BLaER1 (cell line): ENCODE data around the gene TBC1D2.
"Not testable (repeated sequence)": the region's sequence is repeated elsewhere in the genome, so short reads cannot be mapped to it uniquely, and the experiment has no call there.

Experiments
- H3K27ac ChIP-seq: shearing (Covaris generic); formaldehyde crosslinking; 2 replicates; pipeline ENCODE4 v1.8.1; 2022
- H3K27me3 ChIP-seq: shearing (Covaris generic); formaldehyde crosslinking; 2 replicates; pipeline ENCODE4 v1.8.1; 2022
- H3K36me3 ChIP-seq: shearing (Covaris generic); formaldehyde crosslinking; 2 replicates; pipeline ENCODE4 v1.8.1; 2022
- H3K4me1 ChIP-seq: shearing (Covaris generic); formaldehyde crosslinking; 2 replicates; pipeline ENCODE4 v1.8.1; 2022
- H3K4me2 ChIP-seq: shearing (Covaris generic); formaldehyde crosslinking; 2 replicates; pipeline ENCODE4 v1.8.1; 2022
- H3K4me3 ChIP-seq: shearing (Covaris generic); formaldehyde crosslinking; 2 replicates; pipeline ENCODE4 v1.8.1; 2022
- H3K9ac ChIP-seq: shearing (Covaris generic); formaldehyde crosslinking; 2 replicates; pipeline ENCODE4 v1.8.1; 2022
- H3K9me3 ChIP-seq: shearing (Covaris generic); formaldehyde crosslinking; 2 replicates; pipeline ENCODE4 v1.8.1; 2022
- H4K20me1 ChIP-seq: shearing (Covaris generic); formaldehyde crosslinking; 2 replicates; pipeline ENCODE4 v1.8.1; 2022
- Cebpa-rat ChIP-seq: shearing (Covaris generic); IDR thresholded peaks from 2 replicates; pipeline ENCODE4 v1.8.1; 2022

TBC1D2 gene

DNA sequence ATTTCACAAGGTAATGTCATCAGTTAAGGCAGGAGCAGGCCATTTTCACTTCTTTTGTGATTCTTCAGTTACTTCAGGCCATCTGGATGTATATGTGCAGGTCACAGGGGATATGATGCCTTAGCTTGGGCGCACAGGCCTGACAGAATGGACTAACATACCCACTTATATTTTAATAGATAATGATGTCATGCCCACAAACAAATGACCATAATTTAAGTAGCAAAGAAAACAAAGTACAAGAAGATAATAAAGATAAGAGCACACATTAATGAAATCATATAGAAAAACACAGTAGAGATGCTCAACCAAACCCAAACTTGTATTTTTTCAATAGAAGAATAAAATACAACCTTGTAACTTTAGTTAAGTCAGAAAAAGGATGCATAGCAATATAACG lies 19.7 kb upstream of the TBC1D2 start:
- H3K9ac ChIP-seq: no peak overlapping the region
- H3K4me2 ChIP-seq: no peak overlapping the region
- H3K27ac ChIP-seq: no peak overlapping the region
- H3K27me3 ChIP-seq: 0 out of 2 replicates have a peak, but pooled peaks cover 4% of the 10 kb centered on the region
- no peaks in the 10 kb centered on the region for H3K9me3 ChIP-seq
- no peaks in the 10 kb centered on the region for H4K20me1 ChIP-seq
- TF ChIP-seq Cebpa-rat: no peak
- H3K4me3 ChIP-seq: no peak overlapping the region
- H3K36me3 ChIP-seq: no peaks in the 10 kb centered on the region
- H3K4me1 ChIP-seq: no peaks in the 10 kb centered on the region; the same call in 1 of the 2 replicates

DNA sequence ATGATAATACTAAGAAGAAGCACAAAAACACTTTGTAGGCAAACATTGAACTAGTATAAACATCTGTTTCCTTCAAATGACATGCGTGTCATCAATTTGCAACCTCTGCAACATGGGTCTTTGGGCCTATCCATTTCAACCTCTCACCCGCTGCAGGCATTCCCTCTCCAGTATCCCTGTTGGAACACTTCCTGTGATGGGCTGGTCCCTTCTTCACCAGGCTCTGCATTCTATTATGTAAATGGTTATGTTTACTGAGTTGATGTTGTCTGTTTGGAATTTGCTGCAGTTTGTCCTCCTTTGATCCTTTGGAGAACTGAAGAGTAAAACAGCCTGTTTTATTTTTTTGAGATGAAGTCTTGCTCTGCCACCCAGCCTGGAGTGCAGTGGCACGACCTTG lies 16.6 kb upstream of the TBC1D2 start:
- H3K4me2 ChIP-seq: no peak overlapping the region
- H3K36me3 ChIP-seq: no peaks in the 10 kb centered on the region
- no peaks in the 10 kb centered on the region for H3K9me3 ChIP-seq
- no peak for TF ChIP-seq Cebpa-rat
- H3K9ac ChIP-seq: no peak overlapping the region
- no peak overlapping the region for H3K4me3 ChIP-seq
- H4K20me1 ChIP-seq: no peaks in the 10 kb centered on the region
- H3K27ac ChIP-seq: no peak overlapping the region
- H3K27me3 ChIP-seq: 0 out of 2 replicates have a peak, but pooled peaks cover 4% of the 10 kb centered on the region
- H3K4me1 ChIP-seq: no peaks in the 10 kb centered on the region; the same call in 1 of the 2 replicates

DNA sequence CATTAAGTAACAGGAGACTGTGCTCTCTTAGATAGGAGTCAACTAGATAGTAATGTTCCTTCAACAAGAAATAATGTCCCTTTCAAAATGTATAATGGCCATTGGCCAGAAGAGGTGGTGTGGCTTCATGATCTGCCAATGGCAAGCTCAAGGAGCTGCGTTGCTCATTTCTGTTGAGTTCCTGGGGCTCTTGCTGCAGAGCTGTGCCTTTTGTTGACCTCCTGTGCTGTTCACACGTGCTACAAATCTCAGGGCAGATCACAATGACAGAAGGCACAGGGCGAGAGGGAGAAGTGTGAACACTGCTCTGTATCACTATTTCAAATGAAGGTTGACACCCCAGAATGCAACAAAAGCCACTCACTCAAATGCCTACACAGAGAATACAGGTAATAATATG lies 16.0 kb upstream of the TBC1D2 start:
- H3K9me3 ChIP-seq: no peaks in the 10 kb centered on the region
- H3K36me3 ChIP-seq: no peaks in the 10 kb centered on the region
- no peak overlapping the region for H3K27ac ChIP-seq
- no peak overlapping the region for H3K9ac ChIP-seq
- TF ChIP-seq Cebpa-rat: no peak
- no peaks in the 10 kb centered on the region; the same call in 1 of the 2 replicates for H3K4me1 ChIP-seq
- H3K4me2 ChIP-seq: no peak overlapping the region
- no peaks in the 10 kb centered on the region for H4K20me1 ChIP-seq
- H3K4me3 ChIP-seq: no peak overlapping the region
- 0 out of 2 replicates have a peak, but pooled peaks cover 4% of the 10 kb centered on the region for H3K27me3 ChIP-seq

DNA sequence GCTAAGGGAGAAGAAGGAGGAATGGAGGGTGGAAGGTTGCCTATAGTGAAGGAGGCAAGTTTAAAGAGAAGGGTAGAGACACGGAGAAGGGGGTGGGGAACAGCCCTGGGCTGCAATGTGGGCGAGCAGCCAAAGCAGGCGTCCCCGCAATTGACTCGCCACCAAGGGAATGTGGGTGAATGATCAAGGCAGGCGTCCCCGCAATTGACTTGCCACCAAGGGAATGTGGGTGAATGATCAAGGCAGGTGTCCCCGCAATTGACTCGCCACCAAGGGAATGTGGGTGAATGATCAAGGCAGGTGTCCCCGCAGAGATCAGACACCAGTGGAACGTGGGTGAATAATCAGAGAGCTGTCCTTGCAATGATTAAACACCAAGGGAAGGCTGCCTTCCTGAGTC lies 14.8 kb upstream of the TBC1D2 start:
- H3K27ac ChIP-seq, H3K9ac ChIP-seq, H3K4me3 ChIP-seq, H3K27me3 ChIP-seq, H3K4me1 ChIP-seq, H3K9me3 ChIP-seq, H4K20me1 ChIP-seq, H3K36me3 ChIP-seq: not testable (repeated sequence)
- peak overlapping the region; percentile 22; the same call in 1 of the 2 replicates for H3K4me2 ChIP-seq

DNA sequence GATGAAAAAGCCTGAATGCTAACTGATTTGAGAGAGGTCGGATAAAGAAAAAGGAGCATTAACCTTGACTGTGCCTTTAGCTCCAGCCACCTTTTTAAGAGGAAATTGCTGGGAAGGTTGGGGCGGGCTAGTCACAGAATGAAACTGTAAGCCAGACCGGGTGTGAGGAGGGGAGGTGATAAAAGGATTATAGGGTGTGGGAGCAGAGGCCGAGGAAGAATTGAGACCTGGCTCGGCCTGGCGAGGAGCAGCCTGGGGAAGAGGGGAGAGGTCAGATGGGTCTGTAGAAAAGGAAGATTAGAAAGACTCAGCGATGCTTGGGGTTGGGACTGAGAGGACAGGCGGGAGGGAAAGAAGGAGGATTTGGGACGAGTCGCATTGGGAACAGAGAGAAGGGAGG lies 14.2 kb upstream of the TBC1D2 start:
- not testable (repeated sequence) for H3K9me3 ChIP-seq, H3K27ac ChIP-seq, H3K4me3 ChIP-seq, H3K4me2 ChIP-seq, H3K9ac ChIP-seq, H3K36me3 ChIP-seq, H3K27me3 ChIP-seq, H3K4me1 ChIP-seq, H4K20me1 ChIP-seq

DNA sequence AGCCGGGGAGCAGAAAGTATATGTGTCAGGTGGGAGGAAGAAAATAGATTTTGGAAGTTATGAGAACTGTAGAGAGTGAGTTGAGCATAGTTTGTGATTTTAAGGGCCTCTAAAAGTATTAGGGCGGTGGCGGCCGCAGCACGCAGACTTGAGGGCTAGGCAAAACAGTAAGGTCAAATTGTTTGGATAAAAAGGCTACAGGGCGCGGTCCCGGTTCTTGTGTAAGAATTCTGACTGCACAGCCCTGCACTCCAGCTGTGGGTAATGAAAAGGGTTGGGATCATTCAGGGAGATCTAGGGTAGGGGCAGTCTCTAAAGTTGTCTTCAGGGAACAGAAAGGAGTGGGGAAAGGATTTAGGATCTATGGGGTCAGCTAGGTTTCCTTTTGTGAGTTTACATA lies 12.1 kb upstream of the TBC1D2 start:
- not testable (repeated sequence) for H3K9me3 ChIP-seq, H3K4me1 ChIP-seq, H3K27ac ChIP-seq, H3K4me2 ChIP-seq, H3K9ac ChIP-seq, H3K27me3 ChIP-seq, H3K36me3 ChIP-seq, H3K4me3 ChIP-seq, H4K20me1 ChIP-seq

DNA sequence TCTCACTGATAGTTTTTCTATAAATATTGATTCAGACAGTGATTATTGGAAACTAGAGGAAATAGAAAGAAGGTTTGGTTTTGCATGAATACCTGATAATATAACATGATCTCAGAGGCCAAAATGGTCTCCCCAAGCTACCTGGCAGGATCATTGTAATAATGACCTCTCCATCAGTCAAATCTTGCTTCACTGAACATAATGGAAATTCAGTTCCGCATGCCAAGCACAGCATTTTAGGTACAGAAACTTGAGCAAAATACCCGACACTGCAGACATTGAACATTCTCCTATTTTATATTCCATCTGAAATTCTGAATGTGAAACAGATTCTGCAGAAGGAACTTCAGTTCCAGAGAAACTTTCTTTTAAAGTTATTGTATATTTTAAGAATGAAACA lies 9.1 kb upstream of the TBC1D2 start:
- Histone ChIP-seq H3K27ac (no peak overlapping the region), H3K9ac (no peak overlapping the region), H3K36me3 (no peaks in the 10 kb centered on the region), H3K4me1 (no peaks in the 10 kb centered on the region), H3K27me3 (no peaks in the 10 kb centered on the region), H3K4me2 (no peak overlapping the region), H3K9me3 (no peaks in the 10 kb centered on the region), H3K4me3 (no peak overlapping the region), H4K20me1 (no peaks in the 10 kb centered on the region)
- no peak for TF ChIP-seq Cebpa-rat

DNA sequence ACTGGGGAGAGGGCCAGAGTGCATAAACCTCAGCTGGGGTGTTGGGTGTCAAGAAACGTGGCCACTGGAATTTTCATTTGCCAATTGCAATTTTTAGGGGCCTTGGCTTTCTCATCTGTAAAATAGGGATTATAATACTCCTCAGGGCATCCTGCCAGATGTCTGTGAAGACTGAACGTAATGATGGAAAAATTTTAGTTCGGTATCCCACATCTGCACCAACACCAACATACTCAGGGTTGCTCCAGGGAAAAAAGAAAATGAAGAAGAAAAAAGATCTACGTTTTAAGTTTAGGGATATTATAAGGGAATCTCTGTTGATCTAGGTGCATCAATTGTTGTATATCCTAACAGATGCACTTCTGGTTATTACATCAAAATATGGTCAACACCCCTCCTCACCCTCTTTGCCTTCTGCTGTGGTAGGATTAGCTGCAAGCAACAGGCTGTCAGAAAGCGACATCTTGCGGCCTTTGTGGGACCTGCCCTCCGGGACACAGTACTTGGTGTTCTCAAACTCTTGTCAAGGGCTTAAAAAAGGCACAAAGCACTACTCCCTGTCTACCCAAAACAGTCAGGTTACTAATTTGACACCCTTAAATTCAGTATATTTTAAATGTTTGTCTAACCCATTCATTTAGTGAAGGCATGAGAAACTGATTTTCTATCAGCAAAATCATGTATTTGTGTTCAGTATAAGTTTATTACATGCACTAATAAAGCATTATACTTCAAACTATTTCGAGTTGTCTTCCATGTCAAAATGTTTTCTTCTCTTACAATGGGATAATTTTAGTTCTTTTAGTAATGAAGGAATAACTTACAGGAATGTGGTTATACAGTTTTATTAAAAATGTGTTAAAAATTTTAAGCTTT lies 8.3 kb upstream of the TBC1D2 start:
- no peak overlapping the region for H3K9ac ChIP-seq
- no peaks in the 10 kb centered on the region for H4K20me1 ChIP-seq
- no peak overlapping the region for H3K27ac ChIP-seq
- H3K4me1 ChIP-seq: no peaks in the 10 kb centered on the region
- TF ChIP-seq Cebpa-rat: no peak
- H3K9me3 ChIP-seq: no peaks in the 10 kb centered on the region
- no peak overlapping the region for H3K4me3 ChIP-seq
- no peaks in the 10 kb centered on the region for H3K36me3 ChIP-seq
- no peaks in the 10 kb centered on the region for H3K27me3 ChIP-seq
- H3K4me2 ChIP-seq: no peak overlapping the region

DNA sequence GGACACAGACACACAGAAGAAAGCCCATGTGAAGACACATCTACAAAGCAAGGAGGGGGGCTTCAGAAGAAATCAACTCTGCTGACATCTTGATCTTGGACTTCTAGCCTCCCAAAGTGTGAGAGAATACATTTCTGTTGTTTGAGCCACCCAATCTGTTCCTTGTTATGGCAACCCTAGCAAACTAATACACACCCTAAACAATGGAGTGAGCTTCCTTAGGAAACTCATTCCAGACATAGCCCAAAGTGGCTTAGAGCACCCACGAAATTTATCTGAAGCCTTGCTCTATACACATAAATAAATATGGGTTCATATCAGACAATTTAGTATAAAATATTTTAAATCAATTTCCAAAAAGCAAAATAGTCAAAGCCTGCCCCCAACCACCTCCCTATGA lies 7.6 kb upstream of the TBC1D2 start:
- no peaks in the 10 kb centered on the region for H3K36me3 ChIP-seq
- no peaks in the 10 kb centered on the region for H3K27me3 ChIP-seq
- no peaks in the 10 kb centered on the region for H3K9me3 ChIP-seq
- no peak overlapping the region for H3K9ac ChIP-seq
- TF ChIP-seq Cebpa-rat: no peak
- no peak overlapping the region for H3K27ac ChIP-seq
- no peaks in the 10 kb centered on the region for H4K20me1 ChIP-seq
- H3K4me3 ChIP-seq: no peak overlapping the region
- no peak overlapping the region for H3K4me2 ChIP-seq
- no peaks in the 10 kb centered on the region for H3K4me1 ChIP-seq

DNA sequence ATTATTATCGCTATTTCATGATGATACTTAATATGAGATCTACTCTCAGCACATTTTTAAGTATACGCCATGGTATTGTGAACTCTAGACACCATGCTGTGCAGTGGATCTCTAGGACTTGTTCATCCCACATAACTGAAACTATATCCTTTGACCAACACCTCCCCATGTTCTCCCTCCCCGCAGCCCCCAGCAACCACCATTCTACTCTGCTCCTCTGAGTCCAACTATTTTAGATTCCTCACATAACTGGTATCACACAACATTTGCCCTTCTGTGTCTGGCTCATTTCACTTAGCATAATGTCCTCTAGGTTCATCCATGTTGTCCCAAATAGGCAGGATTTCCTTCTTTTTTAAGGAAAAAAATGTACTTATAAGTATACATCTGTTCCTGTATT lies 6.6 kb upstream of the TBC1D2 start:
- H3K36me3 ChIP-seq: no peaks in the 10 kb centered on the region
- H3K27ac ChIP-seq: no peak overlapping the region
- TF ChIP-seq Cebpa-rat: no peak
- peaks cover 7% of the 10 kb centered on the region for H3K4me1 ChIP-seq
- H4K20me1 ChIP-seq: no peaks in the 10 kb centered on the region
- no peaks in the 10 kb centered on the region for H3K9me3 ChIP-seq
- no peak overlapping the region for H3K4me3 ChIP-seq
- H3K9ac ChIP-seq: no peak overlapping the region
- H3K4me2 ChIP-seq: no peak overlapping the region
- H3K27me3 ChIP-seq: no peaks in the 10 kb centered on the region

DNA sequence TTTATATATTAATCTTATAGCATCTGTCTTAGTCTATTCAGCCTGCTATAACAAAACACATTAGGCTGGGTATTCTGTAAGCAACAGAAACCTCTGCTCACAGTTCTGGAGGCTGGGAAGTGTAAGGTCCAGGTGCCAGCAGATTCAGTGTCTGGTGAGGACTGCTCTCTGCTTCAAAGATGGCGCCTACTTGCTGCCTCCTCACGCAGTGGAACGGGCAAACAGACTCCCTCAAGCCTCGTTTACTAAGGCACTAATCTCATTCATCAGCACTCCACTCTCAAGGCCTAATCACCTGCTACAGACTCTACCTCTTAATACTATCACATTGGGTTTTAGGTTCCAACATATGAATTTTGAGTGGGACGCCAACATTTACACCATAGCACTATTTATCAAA lies 5.2 kb upstream of the TBC1D2 start:
- Histone ChIP-seq H3K27me3 (no peaks in the 10 kb centered on the region), H4K20me1 (no peaks in the 10 kb centered on the region), H3K9me3 (no peaks in the 10 kb centered on the region), H3K9ac (no peak overlapping the region), H3K4me2 (no peak overlapping the region), H3K27ac (no peak overlapping the region), H3K36me3 (no peaks in the 10 kb centered on the region), H3K4me1 (peaks cover 13% of the 10 kb centered on the region), H3K4me3 (no peak overlapping the region)
- TF ChIP-seq Cebpa-rat: no peak
